ENCODE data around the gene EXOSC5.

EXOSC5 gene

GRCh38 chr19:41407271-41407670 is 10.1 kb upstream of the EXOSC5 start:
- Histone ChIP-seq H3K27ac (ENCODE audit: insufficient read depth, low read depth, low read length, poor library complexity, severe bottlenecking) (no peak overlapping the region), H3K27me3 (ENCODE audit: control insufficient read depth, insufficient read depth, low read length, poor library complexity, severe bottlenecking) (no peaks in the 10 kb centered on the region), H3K4me1 (ENCODE audit: control insufficient read depth, insufficient read depth, low read length) (peaks cover 5% of the 10 kb centered on the region), H3K4me3 (ENCODE audit: insufficient read depth, low read depth, low read length) (no peak overlapping the region), H3K36me3 (ENCODE audit: control insufficient read depth, insufficient read depth, low read length) (peaks cover 5% of the 10 kb centered on the region), H3K9me3 (ENCODE audit: control insufficient read depth, low read length) (no peaks in the 10 kb centered on the region)
- WGBS, 2 experiments: 41 to 43% methylated on average over 4 of the region's 4 CpGs

GRCh38 chr19:41405776-41406175 is 8.6 kb upstream of the EXOSC5 start:
- Histone ChIP-seq H3K4me1 (ENCODE audit: control insufficient read depth, insufficient read depth, low read length) (peaks cover 5% of the 10 kb centered on the region), H3K9me3 (ENCODE audit: control insufficient read depth, low read length) (no peaks in the 10 kb centered on the region), H3K27me3 (ENCODE audit: control insufficient read depth, insufficient read depth, low read length, poor library complexity, severe bottlenecking) (no peaks in the 10 kb centered on the region), H3K4me3 (ENCODE audit: insufficient read depth, low read depth, low read length) (no peak overlapping the region), H3K27ac (ENCODE audit: insufficient read depth, low read depth, low read length, poor library complexity, severe bottlenecking) (no peak overlapping the region), H3K36me3 (ENCODE audit: control insufficient read depth, insufficient read depth, low read length) (no peaks in the 10 kb centered on the region)
- 86 to 89% methylated on average over 6 of the region's 6 CpGs for WGBS, 2 experiments

GRCh38 chr19:41403181-41403970 is 6.2 kb upstream of the EXOSC5 start:
- H3K27me3 ChIP-seq (ENCODE audit: control insufficient read depth, insufficient read depth, low read length, poor library complexity, severe bottlenecking): no peaks in the 10 kb centered on the region
- peaks cover 10% of the 10 kb centered on the region for H3K4me1 ChIP-seq (ENCODE audit: control insufficient read depth, insufficient read depth, low read length)
- WGBS, 2 experiments: 93 to 94% methylated on average over 11 to 12 of the region's 12 CpGs
- no peak overlapping the region for H3K27ac ChIP-seq (ENCODE audit: insufficient read depth, low read depth, low read length, poor library complexity, severe bottlenecking)
- H3K9me3 ChIP-seq (ENCODE audit: control insufficient read depth, low read length): no peaks in the 10 kb centered on the region
- H3K36me3 ChIP-seq (ENCODE audit: control insufficient read depth, insufficient read depth, low read length): no peaks in the 10 kb centered on the region
- H3K4me3 ChIP-seq (ENCODE audit: insufficient read depth, low read depth, low read length): no peak overlapping the region

- Histone ChIP-seq H3K4me1 (ENCODE audit: control insufficient read depth, insufficient read depth, low read length) (peaks cover 7% of the 10 kb centered on the region), H3K4me3 (ENCODE audit: insufficient read depth, low read depth, low read length) (no peak overlapping the region), H3K9me3 (ENCODE audit: control insufficient read depth, low read length) (no peaks in the 10 kb centered on the region), H3K36me3 (ENCODE audit: control insufficient read depth, insufficient read depth, low read length) (no peaks in the 10 kb centered on the region), H3K27me3 (ENCODE audit: control insufficient read depth, insufficient read depth, low read length, poor library complexity, severe bottlenecking) (no peaks in the 10 kb centered on the region), H3K27ac (ENCODE audit: insufficient read depth, low read depth, low read length, poor library complexity, severe bottlenecking) (no peak overlapping the region)
- 94 to 97% methylated on average over 2 to 3 of the region's 3 CpGs for WGBS, 2 experiments
Measured at GRCh38 chr19:41402010-41402409, 4.9 kb upstream of the EXOSC5 start.

- H3K27me3 ChIP-seq (ENCODE audit: control insufficient read depth, insufficient read depth, low read length, poor library complexity, severe bottlenecking): no peaks in the 10 kb centered on the region
- no peaks in the 10 kb centered on the region for H3K36me3 ChIP-seq (ENCODE audit: control insufficient read depth, insufficient read depth, low read length)
- no peaks in the 10 kb centered on the region for H3K9me3 ChIP-seq (ENCODE audit: control insufficient read depth, low read length)
- H3K27ac ChIP-seq (ENCODE audit: insufficient read depth, low read depth, low read length, poor library complexity, severe bottlenecking): no peak overlapping the region
- WGBS, 2 experiments: 82 to 87% methylated on average over 4 of the region's 4 CpGs
- no peak overlapping the region for H3K4me3 ChIP-seq (ENCODE audit: insufficient read depth, low read depth, low read length)
- peaks cover 5% of the 10 kb centered on the region for H3K4me1 ChIP-seq (ENCODE audit: control insufficient read depth, insufficient read depth, low read length)
Measured at GRCh38 chr19:41401483-41401882, 4.3 kb upstream of the EXOSC5 start.

- Histone ChIP-seq H3K27ac (ENCODE audit: insufficient read depth, low read depth, low read length, poor library complexity, severe bottlenecking) (no peak overlapping the region), H3K27me3 (ENCODE audit: control insufficient read depth, insufficient read depth, low read length, poor library complexity, severe bottlenecking) (no peaks in the 10 kb centered on the region), H3K36me3 (ENCODE audit: control insufficient read depth, insufficient read depth, low read length) (no peaks in the 10 kb centered on the region), H3K4me3 (ENCODE audit: insufficient read depth, low read depth, low read length) (no peak overlapping the region), H3K4me1 (ENCODE audit: control insufficient read depth, insufficient read depth, low read length) (peaks cover 5% of the 10 kb centered on the region), H3K9me3 (ENCODE audit: control insufficient read depth, low read length) (no peaks in the 10 kb centered on the region)
- WGBS, 2 experiments: 91% methylated on average over 2 of the region's 2 CpGs
Measured at GRCh38 chr19:41399525-41399924, 2.4 kb upstream of the EXOSC5 start.

GRCh38 chr19:41399091-41399490 is 1.9 kb upstream of the EXOSC5 start:
- WGBS, 2 experiments: 84 to 92% methylated on average over 3 of the region's 3 CpGs
- Histone ChIP-seq H3K27ac (ENCODE audit: insufficient read depth, low read depth, low read length, poor library complexity, severe bottlenecking) (no peak overlapping the region), H3K9me3 (ENCODE audit: control insufficient read depth, low read length) (no peaks in the 10 kb centered on the region), H3K36me3 (ENCODE audit: control insufficient read depth, insufficient read depth, low read length) (no peaks in the 10 kb centered on the region), H3K4me1 (ENCODE audit: control insufficient read depth, insufficient read depth, low read length) (peaks cover 5% of the 10 kb centered on the region), H3K27me3 (ENCODE audit: control insufficient read depth, insufficient read depth, low read length, poor library complexity, severe bottlenecking) (no peaks in the 10 kb centered on the region), H3K4me3 (ENCODE audit: insufficient read depth, low read depth, low read length) (no peak overlapping the region)

GRCh38 chr19:41398598-41398997 is 1.4 kb upstream of the EXOSC5 start:
- WGBS, 2 experiments: 78 to 91% methylated on average over 3 of the region's 3 CpGs
- no peaks in the 10 kb centered on the region for H3K27me3 ChIP-seq (ENCODE audit: control insufficient read depth, insufficient read depth, low read length, poor library complexity, severe bottlenecking)

GRCh38 chr19:41398050-41398418 is 875 bp upstream of the EXOSC5 start:
- Histone ChIP-seq H3K27me3 (ENCODE audit: control insufficient read depth, insufficient read depth, low read length, poor library complexity, severe bottlenecking) (no peaks in the 10 kb centered on the region), H3K4me3 (ENCODE audit: insufficient read depth, low read depth, low read length) (peak overlapping the region; percentile 79), H3K36me3 (ENCODE audit: control insufficient read depth, insufficient read depth, low read length) (no peaks in the 10 kb centered on the region), H3K27ac (ENCODE audit: insufficient read depth, low read depth, low read length, poor library complexity, severe bottlenecking) (no peak overlapping the region), H3K9me3 (ENCODE audit: control insufficient read depth, low read length) (no peaks in the 10 kb centered on the region), H3K4me1 (ENCODE audit: control insufficient read depth, insufficient read depth, low read length) (peaks cover 5% of the 10 kb centered on the region)
- WGBS, 2 experiments: 1 to 2% methylated on average over 5 of the region's 5 CpGs

More at GRCh38 chr19:41398598-41398997, 1.4 kb upstream of the EXOSC5 start:
- Histone ChIP-seq H3K9me3 (ENCODE audit: control insufficient read depth, low read length) (no peaks in the 10 kb centered on the region), H3K27ac (ENCODE audit: insufficient read depth, low read depth, low read length, poor library complexity, severe bottlenecking) (no peak overlapping the region), H3K4me1 (ENCODE audit: control insufficient read depth, insufficient read depth, low read length) (peaks cover 5% of the 10 kb centered on the region), H3K36me3 (ENCODE audit: control insufficient read depth, insufficient read depth, low read length) (no peaks in the 10 kb centered on the region), H3K4me3 (ENCODE audit: insufficient read depth, low read depth, low read length) (peak overlapping the region; percentile 79)

GRCh38 chr19:41395355-41395754 is 1.8 kb downstream of the EXOSC5 start:
- WGBS, 2 experiments: 84 to 85% methylated on average over 6 of the region's 6 CpGs
- Histone ChIP-seq H3K27me3 (ENCODE audit: control insufficient read depth, insufficient read depth, low read length, poor library complexity, severe bottlenecking) (no peaks in the 10 kb centered on the region), H3K36me3 (ENCODE audit: control insufficient read depth, insufficient read depth, low read length) (peaks cover 3% of the 10 kb centered on the region), H3K27ac (ENCODE audit: insufficient read depth, low read depth, low read length, poor library complexity, severe bottlenecking) (no peak overlapping the region), H3K4me1 (ENCODE audit: control insufficient read depth, insufficient read depth, low read length) (peaks cover 5% of the 10 kb centered on the region), H3K9me3 (ENCODE audit: control insufficient read depth, low read length) (no peaks in the 10 kb centered on the region), H3K4me3 (ENCODE audit: insufficient read depth, low read depth, low read length) (no peak overlapping the region)
